GM12874 (cell line): Measurements from ENCODE around the gene PAPPA.

ENCODE experiments used
- TF ChIP-seq, protein P1 (sequence below): IDR thresholded peaks from 2 replicates; pipeline ENCODE4 v1.5.1; 2011; ENCODE audit warnings: low read depth, mild to moderate bottlenecking, control low read depth, low read length, moderate library complexity; ENCODE audit not compliant: insufficient read depth

The PAPPA gene

DNA sequence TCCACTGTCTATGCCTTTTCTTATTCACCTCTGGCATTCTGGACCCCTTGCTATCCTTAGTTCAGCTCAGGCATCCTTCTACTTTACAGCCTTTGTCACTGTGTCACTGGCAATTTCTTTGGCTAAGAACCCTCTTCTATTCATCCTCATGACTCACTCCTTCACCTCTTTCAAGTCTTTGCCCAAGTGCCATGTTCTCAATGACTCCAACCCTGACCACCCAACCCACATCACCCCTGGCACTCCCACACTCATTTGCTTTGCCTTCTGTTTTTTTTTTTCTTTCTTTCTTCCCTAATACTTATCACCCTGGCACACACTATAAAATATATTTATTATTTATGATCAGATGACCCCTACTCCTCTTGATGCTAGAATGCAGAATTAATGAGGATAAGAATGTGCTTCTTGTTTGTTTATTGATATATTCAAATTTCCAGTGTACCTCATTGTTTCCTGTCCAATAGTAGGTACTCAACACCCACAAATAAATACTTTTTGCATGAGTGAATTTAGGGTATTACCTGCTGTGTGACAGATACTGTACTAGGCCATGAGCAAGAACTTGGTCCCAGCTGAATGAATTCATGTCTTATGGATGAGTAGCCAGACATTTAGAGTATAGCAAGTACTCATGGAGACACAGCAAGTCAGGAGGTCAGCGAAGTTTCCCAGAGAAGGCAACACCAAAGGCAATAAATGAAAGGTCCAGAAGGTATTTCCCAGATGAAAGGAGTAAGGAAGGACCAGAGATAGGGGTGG is 236.1 kb downstream of the PAPPA start:
- TF ChIP-seq, protein P1, sequence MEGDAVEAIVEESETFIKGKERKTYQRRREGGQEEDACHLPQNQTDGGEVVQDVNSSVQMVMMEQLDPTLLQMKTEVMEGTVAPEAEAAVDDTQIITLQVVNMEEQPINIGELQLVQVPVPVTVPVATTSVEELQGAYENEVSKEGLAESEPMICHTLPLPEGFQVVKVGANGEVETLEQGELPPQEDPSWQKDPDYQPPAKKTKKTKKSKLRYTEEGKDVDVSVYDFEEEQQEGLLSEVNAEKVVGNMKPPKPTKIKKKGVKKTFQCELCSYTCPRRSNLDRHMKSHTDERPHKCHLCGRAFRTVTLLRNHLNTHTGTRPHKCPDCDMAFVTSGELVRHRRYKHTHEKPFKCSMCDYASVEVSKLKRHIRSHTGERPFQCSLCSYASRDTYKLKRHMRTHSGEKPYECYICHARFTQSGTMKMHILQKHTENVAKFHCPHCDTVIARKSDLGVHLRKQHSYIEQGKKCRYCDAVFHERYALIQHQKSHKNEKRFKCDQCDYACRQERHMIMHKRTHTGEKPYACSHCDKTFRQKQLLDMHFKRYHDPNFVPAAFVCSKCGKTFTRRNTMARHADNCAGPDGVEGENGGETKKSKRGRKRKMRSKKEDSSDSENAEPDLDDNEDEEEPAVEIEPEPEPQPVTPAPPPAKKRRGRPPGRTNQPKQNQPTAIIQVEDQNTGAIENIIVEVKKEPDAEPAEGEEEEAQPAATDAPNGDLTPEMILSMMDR, result no peak

DNA sequence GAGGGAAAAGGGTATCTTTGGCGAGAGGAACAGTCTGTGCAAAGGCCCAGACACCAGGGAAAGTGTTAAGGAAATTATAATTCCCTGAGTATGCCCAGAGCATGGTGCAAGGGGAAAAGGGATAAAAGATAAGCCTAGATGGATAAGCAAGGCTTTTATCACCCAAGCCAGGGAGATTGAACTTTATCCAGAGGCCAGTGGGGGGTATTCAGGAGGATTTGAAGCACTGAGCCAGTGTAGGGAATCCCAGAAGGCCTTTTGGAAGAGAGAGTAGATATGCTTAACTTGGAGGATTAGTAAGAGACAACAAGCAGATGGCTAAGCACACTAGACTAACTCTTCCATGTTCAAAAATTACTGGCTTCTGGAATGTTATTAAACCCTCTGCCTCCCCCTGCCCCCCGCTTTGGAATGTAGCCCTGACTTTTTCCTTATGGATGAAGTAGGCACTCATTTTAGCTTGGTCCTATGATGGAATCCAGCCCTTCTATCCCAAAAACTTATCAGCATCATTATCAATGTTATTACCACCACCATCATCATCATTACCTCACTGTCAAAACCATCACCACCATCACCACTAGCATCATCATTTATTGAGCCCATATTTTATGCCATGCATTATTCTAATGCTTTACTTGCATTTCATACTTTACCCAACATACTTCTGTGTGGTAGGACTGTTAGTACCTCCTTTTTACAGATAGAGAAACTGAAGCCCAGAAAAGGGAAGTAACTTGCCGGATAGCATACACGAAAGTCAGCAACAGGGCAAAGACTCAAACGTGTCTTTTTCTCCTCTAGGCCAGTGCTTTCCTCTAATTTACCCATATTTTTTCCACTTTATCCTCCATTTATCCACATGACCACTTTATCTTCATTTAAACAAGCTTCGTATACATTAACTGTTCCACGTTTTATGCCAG is 237.0 kb downstream of the PAPPA start:
- TF ChIP-seq, protein P1, result no peak

DNA sequence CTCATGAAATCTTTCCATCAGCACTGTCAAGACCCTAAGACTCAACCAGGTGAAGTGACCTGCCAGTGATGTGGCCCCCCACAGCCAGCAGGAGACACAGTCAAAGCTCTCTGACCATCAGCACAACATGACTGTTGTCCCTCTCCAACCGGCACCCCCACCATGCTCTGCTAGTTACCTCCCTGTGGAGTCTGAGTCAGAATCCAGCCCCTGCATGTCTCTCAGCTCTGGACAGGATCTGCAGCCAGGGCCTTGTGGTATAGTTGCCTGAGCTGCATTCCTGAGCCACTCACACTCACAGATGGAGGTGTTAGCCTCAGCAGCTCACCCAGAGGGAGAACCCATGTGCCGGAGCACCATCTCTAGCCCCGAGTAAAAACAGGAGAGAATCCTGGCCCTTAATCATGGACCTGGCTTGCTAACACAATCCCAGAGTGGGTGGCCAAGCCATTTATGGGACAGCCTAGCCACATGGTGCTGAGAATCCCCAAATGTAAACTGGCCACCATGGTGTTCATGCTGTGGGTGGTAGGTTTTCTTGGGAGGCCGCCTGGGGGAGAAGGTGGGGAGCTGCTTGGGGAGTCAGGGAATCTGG is 237.8 kb downstream of the PAPPA start:
- TF ChIP-seq, protein P1, result no peak

DNA sequence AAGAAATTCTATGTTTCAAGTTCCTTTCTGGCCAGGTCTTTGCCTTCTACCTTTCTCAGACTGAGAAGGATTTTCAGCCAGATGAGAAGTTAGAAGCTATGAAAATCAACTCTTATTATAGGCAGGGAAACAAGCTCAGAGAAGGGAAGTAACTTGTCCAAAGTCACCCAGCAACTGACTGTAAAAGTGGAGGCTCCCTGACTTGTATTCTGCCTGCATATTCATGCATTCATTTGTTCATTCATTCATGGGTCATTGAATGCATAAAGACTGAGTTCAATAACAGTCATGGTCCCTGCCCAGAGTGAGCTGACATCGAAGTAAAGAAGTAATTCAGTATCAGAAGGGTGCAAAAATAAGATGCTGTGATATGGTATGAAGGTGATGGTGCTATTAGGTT is 239.6 kb downstream of the PAPPA start:
- TF ChIP-seq, protein P1, result no peak

DNA sequence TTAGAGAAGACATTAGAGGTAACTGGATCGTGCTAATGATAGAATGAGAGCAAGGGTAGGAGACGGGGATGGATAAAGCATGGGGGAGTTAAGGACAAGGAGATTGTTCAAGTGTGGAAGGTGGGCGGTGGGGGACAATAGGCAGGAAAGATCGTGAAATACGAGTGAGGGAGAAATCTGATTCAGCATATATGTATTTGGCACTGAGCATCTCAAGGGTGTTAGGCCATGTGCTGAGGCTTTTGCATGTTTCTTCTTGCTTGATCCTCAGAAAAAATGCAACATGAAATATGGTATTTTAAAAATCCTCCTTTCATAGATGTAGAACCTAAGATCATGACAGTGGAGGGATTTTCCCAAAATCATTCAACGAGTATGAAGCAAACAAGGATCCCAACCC is 240.5 kb downstream of the PAPPA start:
- TF ChIP-seq, protein P1, result no peak

DNA sequence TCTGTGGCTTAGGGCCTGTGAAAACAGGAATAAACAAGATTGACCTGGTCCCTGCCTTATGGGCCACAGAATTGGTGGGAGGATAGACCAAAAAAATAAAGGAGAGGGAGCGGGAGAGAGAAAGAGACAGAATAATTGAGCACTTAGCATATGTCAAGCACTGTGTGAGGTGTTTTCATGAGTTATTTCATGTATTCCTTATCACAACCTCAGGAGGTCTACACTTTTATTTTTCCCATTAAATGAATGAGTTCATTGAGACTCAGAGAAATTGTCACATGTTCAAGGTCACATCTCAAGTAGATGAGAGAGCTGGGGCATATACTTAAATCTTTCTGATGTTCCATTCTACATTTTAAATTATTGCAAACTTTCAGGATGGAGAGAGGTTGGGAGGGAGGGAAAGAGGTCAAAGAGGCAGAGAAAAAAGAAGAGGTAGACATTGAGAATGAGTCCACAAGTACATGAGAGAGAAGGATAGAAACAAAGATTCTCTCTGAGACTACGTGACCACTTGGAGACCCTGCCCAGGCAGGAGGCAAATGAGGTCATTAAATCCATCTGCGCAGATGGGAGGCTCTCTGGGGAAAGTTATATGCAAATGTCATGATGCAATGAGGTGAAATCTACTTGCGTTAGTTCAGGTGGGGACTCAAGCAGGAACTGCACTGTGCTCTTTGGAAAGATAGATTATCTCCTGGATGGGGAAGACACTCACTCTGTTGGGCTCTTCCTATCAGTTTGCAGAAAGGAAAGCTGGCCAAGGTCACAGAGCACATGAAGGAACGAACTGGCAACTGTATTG is 241.5 kb downstream of the PAPPA start:
- TF ChIP-seq, protein P1, result no peak
